HG02840 (cell line): ENCODE measurements around the gene EIF4E.
A peak's percentile ranks its signal among the peaks of the same experiment; 100 is the strongest.

Experiments used
- ATAC-seq: cut with Tn5 transposase; IDR thresholded peaks from one replicate; pipeline ENCODE4 v1.9.1; 2021; ENCODE audit warnings: mild to moderate bottlenecking, moderate library complexity, moderate number of reproducible peaks; ENCODE audit not compliant: unreplicated experiment, low FRiP score

The EIF4E gene, protein sequence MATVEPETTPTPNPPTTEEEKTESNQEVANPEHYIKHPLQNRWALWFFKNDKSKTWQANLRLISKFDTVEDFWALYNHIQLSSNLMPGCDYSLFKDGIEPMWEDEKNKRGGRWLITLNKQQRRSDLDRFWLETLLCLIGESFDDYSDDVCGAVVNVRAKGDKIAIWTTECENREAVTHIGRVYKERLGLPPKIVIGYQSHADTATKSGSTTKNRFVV

DNA sequence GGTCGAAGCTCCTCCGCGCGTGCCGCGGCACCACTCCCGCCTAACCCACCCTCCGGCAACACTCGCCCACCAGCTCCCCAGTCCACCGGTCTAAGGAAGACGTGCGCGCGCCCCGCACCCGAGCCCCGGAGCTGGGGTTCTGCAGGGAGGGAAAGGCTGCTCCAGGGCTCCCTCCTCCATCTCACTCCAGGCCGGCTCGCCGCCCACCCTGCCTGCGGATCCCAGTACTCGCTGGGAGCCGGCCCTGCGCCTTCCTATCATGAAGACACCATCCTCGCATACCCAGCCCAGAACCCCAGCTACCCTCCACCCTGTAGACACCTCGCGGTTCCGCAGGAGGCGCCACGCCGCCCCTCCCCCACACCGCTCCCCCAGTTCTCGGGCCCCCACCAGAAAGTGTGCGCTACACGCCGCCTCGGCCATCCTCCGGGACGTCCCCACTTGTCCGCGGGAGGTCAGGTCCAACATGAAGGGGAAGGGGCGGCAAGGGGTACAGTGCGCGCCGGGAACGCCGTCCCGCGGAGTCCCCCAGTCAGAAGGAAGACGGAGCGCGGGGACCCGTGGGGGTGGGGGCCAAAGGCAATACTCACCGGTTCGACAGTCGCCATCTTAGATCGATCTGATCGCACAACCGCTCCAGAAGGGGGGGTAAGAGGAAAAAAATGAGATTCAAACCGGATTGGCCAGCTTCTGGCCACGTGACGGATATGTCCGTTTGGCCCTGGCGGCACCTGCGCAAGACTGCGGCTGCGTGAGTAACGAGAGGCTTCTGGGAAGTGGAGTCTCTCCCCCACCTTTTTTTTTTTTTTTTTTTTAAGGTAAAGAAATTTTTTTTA, at the start of gene EIF4E:
Gene EIF4E (minus strand): TSS at position 629 of the 836 bp plus-strand sequence. CDS start 21 bp downstream, at position 608.
- ATAC-seq, result peak; percentile 77

DNA sequence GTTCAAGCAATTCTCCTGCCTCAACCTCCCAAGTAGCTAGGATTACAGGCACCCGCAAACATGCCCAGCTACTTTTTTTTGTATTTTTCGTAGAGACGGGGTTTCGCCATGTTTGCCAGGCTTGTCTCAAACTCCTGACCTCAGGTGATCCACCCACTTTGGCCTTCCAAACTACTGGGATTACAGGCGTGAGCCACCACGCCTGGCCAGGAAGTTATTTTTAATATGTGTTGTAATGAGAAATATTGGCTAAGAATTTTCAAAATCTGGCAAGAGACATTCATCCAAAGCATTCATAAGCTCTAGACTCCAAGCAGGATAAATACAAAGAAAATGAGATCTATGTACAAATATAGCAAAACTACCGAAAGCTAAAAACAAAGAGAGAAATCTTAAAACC, 48.6 kb upstream of the EIF4E start:
- ATAC-seq, result no peak

DNA sequence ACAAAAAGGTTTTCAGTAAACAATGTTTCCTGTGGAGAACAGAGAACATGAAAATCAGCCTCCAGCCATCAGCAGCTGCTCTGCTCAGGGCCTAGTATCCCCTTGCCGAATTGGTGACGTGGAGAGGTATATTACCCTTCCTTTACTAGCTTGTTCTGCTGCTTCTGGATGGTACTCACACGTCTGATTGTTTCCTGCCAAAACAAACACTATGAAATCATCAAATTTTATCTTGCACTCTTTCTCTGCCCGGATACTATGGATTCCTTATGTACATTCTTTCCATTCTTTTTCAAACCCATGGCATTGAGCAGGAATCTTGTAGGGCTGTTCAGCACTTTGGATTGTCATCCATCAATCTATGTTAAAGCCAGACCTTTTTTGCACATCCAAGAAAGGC, 47.8 kb upstream of the EIF4E start:
- no peak for ATAC-seq

DNA sequence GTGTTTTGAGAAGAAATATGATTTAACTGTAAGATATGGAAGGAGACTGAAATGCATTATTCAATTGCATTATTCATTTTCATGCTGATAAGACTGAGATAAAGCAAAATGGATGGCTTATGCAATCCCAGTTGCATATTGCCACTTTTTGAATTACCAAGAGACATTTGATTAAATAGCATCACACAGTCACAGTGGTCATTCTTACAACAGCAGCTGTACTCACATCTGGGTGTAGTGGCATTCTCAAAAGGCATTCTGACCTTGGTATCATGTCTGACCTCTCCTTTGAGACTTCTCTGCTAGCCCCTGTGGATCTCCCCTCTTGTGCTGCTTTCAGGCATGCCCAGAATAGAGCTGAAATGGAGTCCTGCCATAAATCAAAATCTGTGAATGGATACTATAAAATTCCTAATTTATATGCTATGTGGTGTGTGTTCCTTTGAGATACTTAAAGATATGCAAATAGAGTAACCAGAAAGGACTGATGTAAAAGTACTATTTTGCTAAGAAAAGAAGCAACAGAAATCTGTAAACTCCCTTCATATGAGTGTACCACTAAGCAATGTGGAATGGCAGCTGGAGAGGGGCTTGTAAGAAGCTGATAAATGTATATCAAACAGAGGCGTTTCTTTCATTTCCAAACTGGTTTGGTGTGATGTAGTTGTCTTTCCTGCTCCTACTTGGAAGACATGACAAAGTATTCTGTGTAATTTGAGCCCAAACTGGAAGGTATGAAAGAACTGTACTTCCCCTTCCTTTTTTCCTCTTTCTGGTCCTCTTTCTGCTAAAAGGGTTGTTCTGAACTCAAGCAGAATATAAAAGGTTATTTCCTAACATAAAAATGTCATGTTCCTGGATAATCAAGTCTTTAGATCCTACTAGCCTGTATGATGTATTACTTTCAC, 41.2 kb upstream of the EIF4E start:
- no peak for ATAC-seq

DNA sequence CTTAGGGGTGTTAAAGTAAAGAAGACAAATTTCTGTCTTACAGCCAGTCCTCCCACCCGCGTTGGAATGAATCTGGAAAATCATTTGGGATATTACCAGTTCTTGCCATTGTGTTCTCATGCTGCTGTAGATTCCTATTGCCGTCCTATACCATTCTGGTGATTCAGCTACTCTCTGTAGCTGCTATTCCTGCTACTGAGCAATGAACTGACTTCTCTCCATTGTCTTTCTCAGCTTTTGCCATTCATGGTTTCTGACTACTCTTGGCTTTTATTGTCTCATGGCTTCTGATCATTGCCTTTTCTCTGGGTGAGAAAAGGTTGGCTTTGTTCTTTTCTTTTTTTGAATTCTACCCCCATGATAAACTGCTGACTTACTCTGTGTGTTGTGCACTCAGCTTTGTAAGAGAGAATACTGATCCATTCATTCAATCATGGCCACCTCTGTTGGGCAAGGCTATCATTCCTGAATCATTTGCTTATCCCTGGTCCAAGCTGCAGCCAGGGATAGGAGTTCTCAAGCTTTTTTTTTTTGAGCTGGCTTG, 38.9 kb upstream of the EIF4E start:
- ATAC-seq, result no peak

DNA sequence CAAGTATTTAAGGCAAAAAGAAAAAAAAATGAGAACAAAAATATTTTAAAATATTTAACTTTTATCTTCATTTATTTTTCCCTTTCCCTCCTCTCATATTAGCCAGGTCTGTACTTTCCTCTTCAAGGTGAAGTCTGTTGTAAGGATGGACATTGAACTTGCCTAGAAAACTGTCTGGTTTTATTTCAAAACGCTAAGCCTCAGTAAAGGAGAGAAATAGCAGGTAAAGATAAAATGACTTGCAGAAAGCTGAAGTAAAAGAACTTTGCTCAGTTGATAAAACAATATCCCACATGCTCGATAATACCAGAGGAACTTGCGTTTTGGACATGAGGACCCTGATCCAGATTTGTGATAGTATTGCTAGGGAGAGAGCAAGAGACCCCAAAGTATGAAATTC, 38.0 kb upstream of the EIF4E start:
- ATAC-seq, result no peak

DNA sequence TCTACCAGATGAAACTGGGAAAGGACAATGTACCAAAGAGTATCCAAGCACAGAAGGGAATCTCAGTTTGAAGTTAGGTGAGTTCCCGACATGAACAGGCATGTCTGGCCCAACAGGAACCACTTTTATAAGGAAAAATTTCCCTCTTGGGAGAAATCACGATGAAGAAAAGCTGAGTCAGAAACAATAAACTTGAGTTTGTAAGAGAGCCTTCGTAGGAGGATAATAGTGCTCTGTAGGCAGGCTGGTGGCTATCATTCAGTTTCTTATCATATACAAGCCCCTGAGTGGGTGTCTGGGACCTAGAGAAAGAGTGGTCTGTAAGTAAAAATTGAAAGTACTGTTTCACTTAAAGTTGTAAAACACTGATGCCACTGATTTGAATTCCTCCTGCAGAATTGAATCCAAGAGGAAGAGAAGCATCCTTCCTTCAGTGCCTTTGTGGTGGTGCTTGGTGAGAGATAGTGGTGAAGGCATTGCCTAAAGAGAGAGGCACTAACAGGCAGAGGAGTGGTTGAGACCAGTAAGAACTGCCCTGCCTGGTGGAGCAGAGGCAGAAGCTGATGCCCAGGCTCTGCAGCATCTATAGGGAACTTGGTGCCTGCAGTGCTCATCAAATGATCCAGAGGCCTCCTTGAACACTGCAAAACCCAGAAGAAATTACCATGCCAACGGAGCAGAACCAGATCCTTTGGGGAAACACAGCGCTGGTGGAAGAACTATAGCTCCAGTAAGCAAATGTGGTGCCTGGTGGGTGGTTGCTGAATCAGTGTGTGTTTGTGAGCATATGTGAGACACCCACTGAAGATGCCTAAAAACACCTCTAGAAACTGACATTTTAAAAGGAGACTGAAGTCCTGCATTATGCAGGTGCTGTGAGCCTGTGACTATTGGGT, 34.9 kb upstream of the EIF4E start:
- ATAC-seq, result no peak

DNA sequence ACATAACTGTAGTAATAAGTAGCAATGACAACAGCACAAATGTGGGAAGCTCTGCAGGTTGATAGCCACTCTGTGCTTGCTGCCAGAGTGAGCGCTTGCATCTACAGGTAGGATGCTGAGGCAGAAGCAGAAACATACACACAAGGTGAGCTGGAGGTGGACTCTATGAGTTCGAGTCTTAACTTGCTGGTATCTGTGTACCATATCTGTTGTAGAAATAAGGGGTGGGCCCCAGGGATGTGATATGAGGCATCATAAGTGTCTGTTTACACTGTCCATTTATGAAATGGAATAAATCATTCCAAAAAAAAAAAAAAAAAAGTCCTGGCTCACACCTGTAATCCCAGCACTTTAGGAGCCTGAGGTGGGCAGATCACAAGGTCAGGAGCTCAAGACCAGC, 32.8 kb upstream of the EIF4E start:
- ATAC-seq, result no peak

DNA sequence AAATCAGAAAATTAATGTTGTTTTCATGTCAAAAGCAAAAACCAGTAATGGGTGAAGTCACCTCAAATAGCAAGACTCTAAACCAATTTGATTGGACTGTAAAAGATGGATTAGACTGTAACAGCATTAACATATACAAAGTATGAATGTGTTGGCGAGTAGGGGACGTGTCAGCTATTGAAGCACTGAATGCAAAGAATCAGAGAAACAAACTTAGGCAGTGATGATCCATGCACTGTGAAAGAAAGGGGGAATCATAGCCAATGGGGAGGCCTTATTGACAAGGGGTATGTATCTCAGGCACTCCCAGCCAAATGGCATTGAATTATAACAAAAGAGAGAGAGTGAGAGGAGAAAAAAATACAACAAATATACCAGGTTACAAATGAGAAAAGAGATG, 30.5 kb upstream of the EIF4E start:
- ATAC-seq, result no peak

DNA sequence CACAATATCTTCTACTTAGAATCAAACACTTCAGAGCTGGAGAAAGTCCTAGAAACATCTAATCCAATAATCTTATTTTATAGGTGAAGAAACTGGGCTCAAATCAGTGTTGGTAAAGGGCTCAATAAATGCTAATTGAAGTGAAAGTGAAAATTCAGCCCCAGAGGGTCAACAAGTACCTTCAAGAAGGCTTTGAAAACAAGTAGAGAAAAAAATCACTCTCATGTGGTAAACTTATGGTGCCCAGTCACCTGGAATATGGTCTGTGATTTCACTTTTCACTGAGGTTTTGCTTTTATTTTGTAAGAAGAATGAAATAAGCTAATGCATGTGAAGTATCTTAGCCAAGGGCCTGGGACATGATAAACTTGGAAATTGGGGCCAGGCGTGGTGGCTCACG, 29.1 kb upstream of the EIF4E start:
- no peak for ATAC-seq

DNA sequence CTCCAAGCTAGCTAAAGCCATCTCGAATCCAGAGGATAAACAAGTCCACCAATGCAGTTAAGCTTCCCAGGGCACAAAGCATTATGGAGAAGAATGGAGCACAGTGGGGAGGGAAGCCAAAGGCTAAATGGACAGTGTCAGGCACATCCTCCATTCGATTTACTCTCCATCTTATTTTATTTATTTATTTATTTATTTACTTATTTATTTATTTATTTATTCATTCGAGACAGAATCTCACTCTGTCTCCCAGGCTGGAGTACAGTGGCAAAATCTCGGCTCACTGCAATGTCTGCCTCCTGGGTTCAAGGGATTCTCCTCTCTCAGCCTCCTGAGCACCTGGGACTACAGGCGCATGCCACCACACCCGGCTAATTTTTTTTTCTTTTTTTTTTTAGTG, 26.3 kb upstream of the EIF4E start:
- ATAC-seq, result no peak

DNA sequence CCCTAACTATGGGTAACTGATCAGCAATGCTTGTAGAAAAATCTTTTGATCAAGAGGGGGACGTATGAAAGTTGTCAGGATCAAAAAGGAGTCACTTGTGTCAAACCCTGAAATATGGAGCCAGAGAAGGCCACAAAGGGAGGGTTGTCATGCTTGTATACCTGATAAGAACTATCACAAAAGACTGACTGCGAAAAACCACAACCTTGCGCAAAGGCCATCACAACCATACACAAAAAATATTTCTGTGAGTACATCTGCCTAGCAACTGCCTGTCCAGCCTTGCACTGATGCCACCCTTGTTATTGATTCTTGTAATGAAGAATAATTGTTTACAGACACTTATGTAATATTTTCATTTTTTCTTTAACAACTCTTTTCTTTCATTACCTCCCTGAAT, 22.8 kb upstream of the EIF4E start:
- ATAC-seq, result no peak

DNA sequence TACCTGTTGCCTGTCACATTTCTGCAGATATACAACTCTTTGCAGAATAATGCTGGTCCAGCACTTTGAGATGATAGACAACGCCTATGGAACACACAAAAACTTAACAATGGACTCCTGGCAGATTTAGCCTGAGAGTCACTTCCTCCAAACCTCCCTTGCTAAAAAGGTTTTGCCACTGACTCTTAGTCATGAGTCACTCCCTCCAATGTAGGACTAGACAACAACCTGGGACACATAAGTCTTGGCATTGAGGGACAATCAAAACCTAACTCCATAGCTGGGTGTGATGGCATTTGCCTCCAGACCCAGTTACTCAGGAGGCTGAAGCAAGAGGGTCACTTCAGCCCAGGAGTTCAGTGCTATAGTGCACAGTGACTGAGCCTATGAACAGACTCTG, 22.0 kb upstream of the EIF4E start:
- no peak for ATAC-seq

DNA sequence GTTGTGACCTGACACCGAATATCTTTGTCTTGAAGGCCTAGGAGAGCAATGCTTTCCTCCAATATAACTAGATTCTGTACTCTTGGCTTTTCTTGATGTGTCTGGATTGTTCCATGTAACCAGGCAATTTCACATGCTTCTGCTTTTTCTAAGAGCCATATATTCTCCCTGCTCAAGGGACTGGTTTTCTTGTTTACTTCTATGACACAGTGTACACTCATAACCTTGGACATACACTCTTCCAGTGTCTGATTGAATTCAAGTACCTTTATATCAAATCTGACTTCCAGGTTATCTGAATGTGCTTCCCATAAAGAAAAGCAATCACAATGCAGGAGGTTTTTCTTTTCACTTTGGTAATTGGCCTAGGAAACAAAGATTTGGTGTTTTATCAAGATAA, 17.4 kb upstream of the EIF4E start:
- no peak for ATAC-seq

DNA sequence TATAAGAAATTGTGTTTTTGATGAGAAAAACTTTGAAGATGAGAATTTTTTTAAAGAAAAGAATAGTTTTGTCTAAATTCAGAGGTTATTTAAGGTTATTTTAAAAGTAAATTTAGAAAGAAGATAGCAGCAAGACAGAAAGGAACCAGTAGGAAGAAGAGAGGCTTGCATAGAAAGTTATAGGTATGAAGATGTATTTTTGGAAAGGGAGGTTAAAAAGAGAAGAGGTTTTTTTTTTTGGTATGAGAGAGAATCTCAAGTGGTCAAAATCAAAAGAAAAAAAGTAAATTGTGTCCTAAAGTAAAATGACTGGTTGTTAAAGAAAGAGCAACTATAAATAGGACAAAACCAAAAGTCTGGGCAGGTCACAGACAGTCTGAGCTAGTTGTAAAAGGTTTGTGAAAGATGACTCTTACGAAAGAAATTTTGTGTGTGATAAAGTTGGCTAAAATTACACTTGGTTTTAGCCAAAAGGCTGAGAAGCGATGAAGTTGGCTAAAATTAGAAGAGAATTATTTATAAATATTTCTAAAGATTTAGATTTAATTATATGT, 16.4 kb upstream of the EIF4E start:
- no peak for ATAC-seq

DNA sequence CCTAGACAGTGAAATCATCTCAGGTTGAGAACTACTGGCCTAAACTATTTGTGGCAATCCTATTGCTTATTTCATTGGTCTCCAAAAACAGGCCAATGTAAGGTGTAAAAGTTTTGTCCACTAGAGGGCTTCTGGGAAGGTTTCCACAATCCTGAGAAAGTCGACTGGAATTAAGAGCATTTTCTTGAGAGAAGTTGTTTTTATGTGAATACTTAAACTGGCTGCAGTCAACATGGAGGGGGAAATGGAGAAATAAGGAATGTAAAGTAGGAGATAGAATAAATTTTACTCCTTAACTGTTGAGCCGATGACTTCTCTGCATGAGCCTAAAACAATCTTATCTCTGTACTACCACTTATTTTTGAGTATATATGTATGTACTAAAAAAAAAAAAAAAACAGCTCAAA, 11.0 kb upstream of the EIF4E start:
- no peak for ATAC-seq

DNA sequence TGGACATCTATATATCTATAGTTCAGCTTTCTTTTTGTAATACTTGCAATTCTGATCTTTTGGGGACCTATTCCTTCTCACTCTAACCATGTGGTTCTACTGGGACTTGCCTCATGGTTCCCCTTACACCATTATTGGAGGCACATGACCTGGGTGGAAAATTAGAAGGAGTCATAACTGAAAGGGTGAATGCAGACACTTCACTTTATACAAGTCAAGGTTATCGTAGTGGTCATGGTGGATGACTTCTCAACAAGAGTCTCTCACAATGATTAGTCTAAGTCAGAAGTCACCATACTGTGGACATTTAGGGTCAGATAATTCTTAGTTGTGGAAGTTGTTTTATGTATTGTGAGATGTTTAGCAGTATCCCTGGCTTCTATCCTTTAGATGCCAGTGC, 10.5 kb upstream of the EIF4E start:
- no peak for ATAC-seq

DNA sequence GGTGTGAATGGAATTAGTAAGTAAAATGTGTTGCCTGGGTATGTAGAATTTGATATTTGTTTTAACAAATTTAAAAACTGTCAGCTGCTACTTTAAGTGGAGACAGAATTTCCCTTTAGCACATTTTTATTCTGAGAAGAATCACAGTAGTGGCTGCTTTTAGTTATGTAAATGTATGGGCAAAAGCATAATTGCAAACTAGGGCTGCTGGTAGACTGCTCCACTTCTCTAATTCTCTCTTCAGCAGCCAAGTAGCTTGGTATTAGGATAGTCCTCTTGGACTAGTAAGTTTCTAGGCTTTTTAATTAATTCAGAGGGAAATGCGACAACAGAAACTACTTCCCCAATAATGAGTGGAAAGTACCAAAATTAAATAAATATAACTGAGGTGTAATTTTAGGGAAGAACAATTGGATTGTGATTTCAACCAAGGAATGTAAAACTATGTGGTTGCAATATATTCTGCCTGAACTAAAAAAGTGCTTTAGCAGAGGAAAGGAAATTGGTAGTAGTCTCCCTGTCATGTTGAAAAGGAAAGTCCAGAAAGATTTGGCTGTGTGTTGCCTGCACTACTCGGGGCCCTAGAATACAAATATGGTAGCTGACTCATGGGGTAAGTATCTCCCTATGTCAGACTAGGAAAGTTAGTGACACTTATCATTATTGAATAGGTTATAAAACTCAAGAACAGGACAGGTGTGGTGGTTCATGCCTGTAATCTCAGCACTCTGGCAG, 9.2 kb upstream of the EIF4E start:
- ATAC-seq, result no peak

DNA sequence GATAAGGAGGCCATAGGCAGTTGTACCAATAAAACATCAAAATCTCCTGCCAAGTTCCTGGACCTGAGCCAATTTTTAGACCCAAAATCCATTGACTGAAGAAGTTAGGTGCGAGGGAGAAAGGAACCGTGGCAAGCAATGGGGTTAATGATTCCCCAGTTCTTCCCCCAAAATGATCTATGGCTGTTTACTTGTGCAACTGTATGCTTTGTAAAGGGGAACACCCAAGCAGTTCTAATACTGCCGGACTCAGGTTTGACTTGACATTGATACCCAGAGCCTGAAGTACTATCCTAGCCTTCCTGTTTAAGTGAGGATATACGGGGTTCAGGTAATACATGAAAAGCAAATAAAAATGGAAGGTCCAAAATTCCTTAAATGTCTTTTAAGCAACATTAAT, 6.7 kb upstream of the EIF4E start:
- no peak for ATAC-seq
